NCI-H226 (cell line): Measurements from ENCODE around the gene DPYD.

Experiments used
- DNase-seq: peaks from one replicate; pipeline ENCODE4 v3.0.0-alpha.2; 2015

The DPYD gene

GRCh38 chr1:97920832-97921571 is at the start of gene DPYD:
Gene DPYD, minus strand, starts transcription at chr1:97921034. Its CDS starts 112 bp downstream, at chr1:97920922.
- peak; percentile 83 for DNase-seq

DNA sequence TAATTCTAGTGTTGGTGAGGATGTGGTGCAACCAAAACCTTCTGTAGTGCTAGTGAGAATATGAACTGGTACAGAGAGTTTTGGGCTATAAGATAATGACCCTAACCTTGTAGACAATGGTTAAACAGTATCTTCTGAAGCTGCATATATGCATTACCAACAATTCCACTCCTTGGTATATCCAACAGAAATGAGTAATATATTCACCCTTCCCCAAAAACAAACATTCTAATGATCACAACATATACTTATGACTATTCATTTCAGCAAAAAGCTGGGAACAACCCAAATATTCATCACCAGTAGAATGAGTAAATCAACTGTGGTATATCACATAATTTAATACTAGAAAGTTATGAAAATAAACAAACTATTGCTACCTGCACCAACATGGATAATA is 39.6 kb upstream of the DPYD start:
- DNase-seq = no peak

GRCh38 chr1:97947695-97948094 is 26.9 kb upstream of the DPYD start:
- DNase-seq = no peak

DNA sequence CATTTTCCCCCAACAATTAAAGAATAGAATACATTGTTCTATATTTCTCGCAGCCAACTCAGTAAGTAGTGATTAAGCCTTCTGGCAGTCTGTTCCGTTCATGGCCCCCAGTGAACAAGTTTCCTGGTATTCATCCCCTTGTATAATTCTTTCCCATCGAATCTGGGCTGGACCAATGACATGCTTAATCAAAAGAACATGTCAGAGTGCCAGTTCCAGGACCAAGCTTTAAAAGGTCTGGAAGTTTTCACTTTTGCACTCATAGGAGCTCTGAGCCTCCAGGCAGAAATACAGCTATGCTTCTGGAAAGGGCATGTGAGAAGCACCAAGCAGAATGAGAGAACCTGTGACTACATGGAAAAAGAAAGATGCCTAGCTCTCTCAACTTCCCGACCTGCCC is 22.5 kb upstream of the DPYD start:
- DNase-seq = no peak

DNA sequence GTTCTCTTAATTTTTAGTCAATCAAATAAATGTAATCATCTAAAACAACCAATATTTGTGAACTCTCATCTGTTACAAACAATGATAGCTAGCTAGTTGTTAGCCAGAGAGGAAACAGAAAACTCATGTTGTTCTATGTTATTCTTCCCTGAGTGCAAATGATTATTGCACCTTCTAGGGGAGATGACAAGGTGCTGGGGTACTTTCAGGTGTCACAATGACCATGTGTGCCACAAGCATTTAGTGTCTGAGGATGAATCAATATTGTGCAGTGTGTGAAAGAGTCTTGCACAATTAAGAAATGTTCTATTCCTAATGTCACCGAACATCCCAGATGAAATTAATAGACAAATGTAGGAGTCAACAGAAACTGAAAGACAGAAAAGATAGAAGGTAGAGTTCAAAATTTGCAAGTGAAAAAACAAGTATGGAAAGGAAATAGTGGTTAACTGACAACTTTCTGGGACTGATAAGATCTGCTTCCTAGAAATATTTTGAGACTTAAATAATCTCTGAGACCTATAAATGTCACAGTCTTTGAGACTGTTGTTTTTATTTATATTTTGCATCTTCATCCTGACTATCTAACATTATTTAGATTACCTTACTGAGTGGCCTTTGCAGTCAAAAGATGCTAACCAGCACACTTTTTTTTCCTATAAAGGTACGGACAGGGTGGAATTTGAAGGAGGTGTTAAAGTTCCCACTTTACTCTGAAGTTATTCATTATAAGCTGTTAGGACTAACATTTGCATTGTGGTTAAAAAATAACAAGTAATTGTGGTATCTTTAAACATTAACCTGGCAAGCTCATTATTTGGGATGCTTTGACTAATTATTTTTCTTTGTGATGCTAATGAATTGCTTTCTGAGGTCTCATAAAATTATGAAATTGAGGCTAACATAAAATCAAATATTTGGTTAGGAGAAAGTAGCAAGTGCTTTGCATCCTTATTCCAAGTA is 21.6 kb upstream of the DPYD start:
- DNase-seq = no peak

GRCh38 chr1:97938285-97938642 is 17.4 kb upstream of the DPYD start:
- no peak for DNase-seq

- no peak for DNase-seq
These were observed 16.1 kb upstream of the DPYD start for GRCh38 chr1:97936976-97937375.

DNA sequence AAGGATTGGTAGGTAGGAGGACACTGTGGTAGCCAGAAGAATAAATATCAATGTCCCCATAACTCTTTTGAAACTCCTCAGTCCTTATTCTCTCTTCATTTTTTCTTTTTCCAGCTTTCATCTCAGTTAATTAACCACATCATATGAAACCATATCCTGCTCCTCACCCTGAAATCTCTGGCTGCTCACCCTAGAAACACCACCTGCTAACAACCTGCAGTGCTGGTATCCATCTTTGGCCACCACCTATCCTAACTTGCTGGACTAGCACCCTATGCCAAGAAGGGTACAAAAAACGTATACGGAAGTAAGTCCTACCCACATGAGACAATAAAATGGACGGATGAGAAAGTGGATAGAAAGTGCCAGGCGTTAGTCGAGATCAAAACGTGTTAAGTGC is 13.7 kb upstream of the DPYD start:
- no peak for DNase-seq

- DNase-seq = no peak
These were observed 9.3 kb upstream of the DPYD start for GRCh38 chr1:97929874-97930851.

GRCh38 chr1:97926017-97926708 is 5.3 kb upstream of the DPYD start:
- no peak for DNase-seq

DNA sequence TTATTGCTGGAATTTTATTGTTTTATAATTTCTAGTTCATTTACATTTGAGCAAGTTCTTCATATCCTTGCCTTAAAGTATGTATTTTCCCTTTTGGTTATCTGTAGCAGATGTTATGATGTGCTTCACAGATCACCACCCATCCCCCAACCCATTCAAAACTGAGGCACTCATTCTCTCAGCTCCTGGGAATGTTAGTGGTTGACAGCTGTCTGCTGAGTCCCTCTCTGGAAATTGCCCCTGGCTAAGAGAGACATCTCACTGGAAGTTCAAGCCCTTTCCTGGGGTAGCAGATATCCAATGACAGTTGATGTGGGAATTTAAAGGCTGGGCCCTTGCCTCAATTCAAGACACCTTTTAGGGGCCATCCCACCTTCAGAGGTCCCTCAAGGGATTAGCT is 4.3 kb upstream of the DPYD start:
- DNase-seq = no peak

- DNase-seq = no peak
These were observed 3.0 kb upstream of the DPYD start for GRCh38 chr1:97923811-97924210.

DNA sequence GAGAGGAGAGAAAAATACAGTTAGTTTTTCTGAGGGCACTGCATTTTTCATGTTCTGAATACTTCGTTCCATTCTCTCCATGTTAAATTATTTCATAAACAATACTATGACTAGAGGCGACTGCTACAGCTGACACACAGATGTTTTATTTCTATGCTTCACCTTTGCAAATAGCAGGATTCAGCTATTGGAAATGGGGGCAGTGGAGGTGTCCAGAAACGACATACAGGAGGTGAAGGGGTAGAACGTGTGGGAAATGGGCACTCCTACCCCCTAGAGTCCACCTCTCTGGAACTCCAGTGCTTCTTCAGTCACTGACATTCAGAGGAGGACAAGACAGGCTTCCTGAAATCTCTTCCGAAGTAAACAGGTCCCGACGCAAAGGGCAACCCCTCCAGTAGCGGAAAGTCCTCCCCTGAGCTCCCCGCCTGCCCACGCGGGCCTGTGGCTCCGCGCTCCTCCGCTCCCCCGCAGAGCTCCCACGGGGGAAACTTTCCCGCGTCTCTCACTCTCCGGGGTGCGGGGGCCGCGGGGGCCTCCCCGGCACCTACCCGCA is 480 bp downstream of the DPYD start:
- DNase-seq = no peak

GRCh38 chr1:97919585-97920261 is 1.1 kb downstream of the DPYD start:
- no peak for DNase-seq

GRCh38 chr1:97918961-97919360 is 1.9 kb downstream of the DPYD start:
- DNase-seq = no peak

DNA sequence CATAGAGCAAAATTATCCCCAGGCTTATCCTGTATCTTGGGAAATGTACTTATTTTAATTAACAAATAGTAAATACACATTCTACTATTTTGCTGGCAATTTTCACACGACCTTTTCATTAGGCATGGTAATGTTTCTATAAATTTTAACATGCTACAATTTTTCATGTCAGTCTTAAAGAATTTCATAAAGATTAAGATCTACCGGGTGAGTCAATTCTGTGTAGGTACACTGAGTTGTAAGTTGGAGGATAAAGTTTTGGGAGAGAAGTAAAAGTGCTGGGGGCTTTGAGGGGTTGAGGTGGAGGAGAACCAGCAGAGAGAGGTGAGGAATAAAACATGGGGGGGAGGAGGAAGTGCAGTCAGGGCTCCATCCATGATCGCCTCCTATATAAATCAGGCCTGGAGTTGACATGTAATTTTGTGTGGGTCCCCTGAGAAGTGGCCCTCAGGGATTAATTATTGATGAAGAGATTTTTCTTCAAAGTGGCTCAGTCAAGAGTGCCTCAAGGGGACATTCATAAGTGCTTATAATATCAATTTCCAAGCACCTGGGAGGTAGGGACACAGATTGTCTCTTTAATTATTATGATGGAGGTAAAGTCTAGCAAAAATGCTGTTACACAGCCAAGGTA is 7.2 kb downstream of the DPYD start:
- no peak for DNase-seq

DNA sequence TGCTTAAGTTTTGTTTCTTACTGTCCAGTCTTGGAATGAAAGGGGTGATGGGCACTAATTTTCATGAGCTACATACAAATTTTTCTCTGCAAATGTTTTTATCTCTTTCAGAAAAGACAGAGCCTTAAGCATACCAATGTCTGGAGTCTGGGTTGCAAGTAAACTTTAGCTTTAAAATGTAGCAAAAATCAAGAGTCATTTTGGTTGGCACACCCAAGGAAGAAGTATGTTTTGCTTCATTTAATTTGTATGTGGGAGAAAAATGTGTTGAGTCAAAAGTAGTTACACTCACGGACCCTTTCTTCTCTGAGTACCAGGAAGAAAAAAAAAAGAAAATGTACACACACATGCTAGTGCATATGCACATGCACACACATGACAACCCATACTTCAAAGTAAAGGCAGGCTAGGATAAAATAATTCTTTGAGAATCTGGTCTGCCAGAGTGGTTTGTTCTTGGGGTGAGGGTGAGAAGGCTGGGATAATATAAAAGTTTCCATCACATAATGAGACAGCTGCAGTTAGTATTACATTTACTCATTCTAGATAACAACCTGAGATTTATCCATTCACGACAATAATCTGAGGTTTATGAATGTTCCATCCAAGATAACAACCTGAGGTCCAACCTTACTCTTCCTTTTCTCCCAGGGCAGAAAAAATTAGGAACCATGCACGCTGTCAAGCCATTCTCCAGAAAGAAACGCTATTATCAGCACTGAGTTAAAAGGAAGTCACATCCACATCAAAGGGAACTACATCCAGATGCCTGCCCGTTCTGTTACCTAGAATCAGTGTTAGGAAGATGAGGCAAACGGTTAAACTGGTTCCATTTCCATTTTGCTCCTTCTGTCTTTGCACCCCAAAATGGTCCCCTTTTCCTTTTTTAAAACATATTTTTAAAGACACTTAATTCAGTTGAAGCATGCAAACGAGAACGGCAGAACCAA is 9.3 kb downstream of the DPYD start:
- no peak for DNase-seq

- DNase-seq = no peak
These were observed 11.6 kb downstream of the DPYD start for GRCh38 chr1:97909266-97909665.

- no peak for DNase-seq
These were observed 12.9 kb downstream of the DPYD start for GRCh38 chr1:97907886-97908285.
